Measurements from ENCODE around the gene MFSD6L. TPM values are rescaled to one million over a fixed set of nuclear protein-coding genes. Genes with fewer than 3 reads are reported as not detected.

MFSD6L gene
- total and polyA plus RNA-seq, 2 of the 13 experiments (the other 11 are each of a cell fraction or from before 2014, with no cell fraction given) = not detected

GRCh38 chr17:8825802-8826201 lies 26.6 kb upstream of the MFSD6L start (continued):
- no peak for TF ChIP-seq HMGXB4 (CRISPR knock-in tag; IDR thresholded peaks at IDR 0.05; ENCODE audit: borderline replicate concordance in 1 of 2, low read depth in 1 of 2)
- TF ChIP-seq CBX1 (IDR thresholded peaks at IDR 0.05; ENCODE audit: low read depth) = no peak
- no peak for TF ChIP-seq HOMEZ (CRISPR knock-in tag; IDR thresholded peaks at IDR 0.05; ENCODE audit: low read depth)
- TF ChIP-seq YEATS2 (CRISPR knock-in tag; IDR thresholded peaks at IDR 0.05; ENCODE audit: borderline replicate concordance) = no peak
- no peak for TF ChIP-seq SNAPC2 (CRISPR knock-in tag; IDR thresholded peaks at IDR 0.05)

- ATAC-seq = no peak
- 35% methylated on average over 5 of the region's 5 CpGs for WGBS (ENCODE audit: low lambda C conversion rate)
- in situ Hi-C loops (cut with HindIII; ENCODE audit: extremely low pct_ligation_motif_present, low pct_unique_long_range_greater_than_20kb) = no loop called here
Observed at GRCh38 chr17:8823279-8823678, 24.1 kb upstream of the MFSD6L start.

More at GRCh38 chr17:8823279-8823678, 24.1 kb upstream of the MFSD6L start:
- H3K27ac ChIP-seq (ENCODE audit: extremely low read length, insufficient read depth, low read length) = no peak overlapping the region
- H3K9me3 ChIP-seq (ENCODE audit: low read length) = peaks cover 11% of the 10 kb centered on the region
- no peaks in the 10 kb centered on the region for H4K20me1 ChIP-seq (ENCODE audit: insufficient read depth, low read length)
- intact Hi-C loops (cut with micrococcal nuclease; ENCODE audit: unreplicated experiment) = no loop called here
- no peak overlapping the region for H3K9ac ChIP-seq (ENCODE audit: insufficient read depth, low read depth, low read length)
- H3K79me2 ChIP-seq (ENCODE audit: insufficient read depth, low read length) = no peaks in the 10 kb centered on the region
- no peak overlapping the region for H3K4me2 ChIP-seq (ENCODE audit: low read depth, low read length)
- no peak overlapping the region for H2AFZ ChIP-seq (ENCODE audit: low read length)
- H3K4me3 ChIP-seq (replicated peaks in 1 of 3; ENCODE audit: insufficient read depth in 1 of 3, low read depth in 2 of 3, low read length in 3 of 3) = no peak overlapping the region
- TF ChIP-seq DMAP1 (CRISPR knock-in tag; IDR thresholded peaks at IDR 0.05) (no peak), ZMYM4 (CRISPR knock-in tag; IDR thresholded peaks at IDR 0.05) (no peak), EHMT2 (IDR thresholded peaks at IDR 0.05; ENCODE audit: borderline replicate concordance, low read depth, low read length) (no peak)
- POLR2A ChIA-PET = no interaction called here
- no peaks in the 10 kb centered on the region; a peak in 3 of 5 replicates for H3K27me3 ChIP-seq (ENCODE audit: control insufficient read depth in 1 of 2, insufficient read depth in 2 of 2, low read length in 2 of 2)
- CTCF ChIA-PET (ENCODE audit: low intra/inter-chr PET ratio, low total read pairs) = no interaction called here
- no peaks in the 10 kb centered on the region for H3K36me3 ChIP-seq (replicated peaks in 1 of 2; ENCODE audit: control insufficient read depth in 1 of 2, insufficient read depth in 2 of 2, low read length in 2 of 2)
- H3K4me1 ChIP-seq (ENCODE audit: insufficient read depth, low read length) = no peaks in the 10 kb centered on the region
- FAIRE-seq (no peak), DNase-seq (ENCODE audit: low spot score) (no peak)
- BruUV-seq (replicated peaks) = no TSS peak
